SHP77 treated with DMSO at 0.1 percent for 48 hours (cell line): ENCODE data around the gene MVB12B.

Experiments
- DNase-seq: peaks from one replicate; lab custom pipeline; 2025; lab: John Stamatoyannopoulos, UW

The MVB12B gene

DNA sequence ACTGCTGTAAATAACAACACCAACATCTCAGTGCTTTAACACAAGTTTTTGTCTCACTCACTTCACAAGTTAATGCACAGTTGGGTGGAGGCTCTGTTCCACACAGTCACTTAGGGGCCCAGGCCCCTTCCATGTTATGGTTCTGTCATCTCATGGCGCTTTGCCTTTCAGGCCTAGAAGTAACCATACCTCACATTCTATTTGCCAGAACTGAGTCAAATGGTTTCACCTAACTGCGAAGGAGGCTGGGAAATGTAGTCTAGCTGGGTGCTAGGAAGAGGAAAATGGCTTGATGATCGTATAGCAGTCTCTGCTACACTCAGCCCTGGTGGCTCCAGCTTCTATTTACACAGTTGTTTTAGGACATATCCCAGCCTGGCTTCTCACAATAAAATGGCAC is 23.1 kb upstream of the MVB12B start:
- DNase-seq: no peak

DNA sequence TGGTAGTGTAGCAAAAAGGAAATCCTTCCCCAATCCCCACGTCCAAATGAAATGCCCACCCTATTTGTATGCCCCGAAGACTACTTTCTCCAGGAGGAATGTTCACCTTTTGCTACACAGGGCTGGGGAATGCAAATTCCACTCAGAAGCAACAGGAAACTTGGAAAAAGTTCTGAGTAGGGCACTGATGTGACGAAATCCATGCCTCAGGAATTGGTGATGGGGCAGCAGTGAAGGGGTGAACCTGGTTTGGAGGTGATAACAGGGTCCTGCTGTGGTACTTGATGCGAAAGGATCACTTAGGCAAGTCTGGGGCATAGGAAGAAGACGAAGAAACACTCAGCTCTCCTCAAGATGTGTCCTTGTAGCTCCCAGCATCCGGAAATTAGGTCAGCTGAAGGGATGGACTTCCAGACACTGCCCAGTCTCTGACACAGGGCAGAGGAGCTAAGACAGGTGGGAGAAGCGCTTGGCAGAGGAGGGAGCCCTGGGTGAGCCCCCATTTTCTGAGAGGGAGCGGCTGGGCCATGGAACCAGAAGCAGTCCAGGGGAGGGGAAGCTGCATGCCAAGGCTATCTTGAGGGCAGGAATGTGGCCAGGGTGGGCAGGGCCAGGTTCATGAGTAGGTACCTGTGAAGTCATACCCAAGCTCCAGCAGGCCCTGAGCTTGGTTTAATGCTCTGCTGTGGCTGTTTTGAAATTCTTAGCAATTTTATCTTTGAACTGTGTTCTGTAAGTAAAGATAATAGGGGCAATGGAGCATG is 22.2 kb upstream of the MVB12B start:
- DNase-seq: no peak

DNA sequence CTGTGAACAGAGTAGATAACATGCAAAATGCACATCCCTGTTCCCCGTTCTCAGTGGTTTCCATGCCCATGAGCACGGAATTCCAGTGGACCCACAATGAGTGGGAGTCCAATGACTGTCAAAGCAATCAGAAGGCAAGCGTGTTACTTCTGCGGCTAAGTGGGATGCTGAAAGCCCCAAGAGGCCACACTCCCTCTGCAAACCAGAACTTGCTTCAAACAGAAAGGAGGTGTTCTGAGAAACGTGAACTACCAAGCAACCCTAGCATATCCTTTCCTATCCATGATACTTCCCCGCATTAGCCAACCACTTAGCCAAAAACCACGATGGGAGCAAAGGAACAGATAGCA is 21.7 kb upstream of the MVB12B start:
- DNase-seq: no peak

DNA sequence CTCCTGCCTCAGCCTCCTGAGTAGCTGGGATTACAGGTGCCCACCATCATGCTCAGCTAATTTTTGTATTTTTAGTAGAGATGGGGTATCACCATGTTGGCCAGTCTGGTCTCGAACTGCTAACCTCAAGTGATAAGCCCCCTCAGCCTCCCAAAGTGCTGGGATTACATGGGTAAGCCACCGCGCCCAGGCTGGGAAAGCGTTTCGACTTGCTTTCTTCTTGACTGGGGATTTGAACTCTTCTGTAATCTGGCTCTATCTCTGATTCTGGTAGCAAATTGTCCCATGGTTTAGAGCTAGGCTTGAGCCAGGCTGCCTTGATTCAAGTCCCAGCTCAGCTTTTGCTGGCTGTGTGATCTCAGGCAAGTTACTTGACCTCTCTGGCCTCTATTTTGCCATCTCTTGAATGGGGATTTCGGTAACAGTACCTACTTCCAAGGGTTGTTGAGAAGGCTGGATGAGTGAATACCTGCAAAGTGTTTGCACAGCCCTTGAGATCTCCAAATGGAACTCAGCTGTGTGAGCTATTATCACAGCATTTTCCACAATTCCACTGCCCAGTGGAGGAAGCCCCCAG is 20.5 kb upstream of the MVB12B start:
- no peak for DNase-seq

DNA sequence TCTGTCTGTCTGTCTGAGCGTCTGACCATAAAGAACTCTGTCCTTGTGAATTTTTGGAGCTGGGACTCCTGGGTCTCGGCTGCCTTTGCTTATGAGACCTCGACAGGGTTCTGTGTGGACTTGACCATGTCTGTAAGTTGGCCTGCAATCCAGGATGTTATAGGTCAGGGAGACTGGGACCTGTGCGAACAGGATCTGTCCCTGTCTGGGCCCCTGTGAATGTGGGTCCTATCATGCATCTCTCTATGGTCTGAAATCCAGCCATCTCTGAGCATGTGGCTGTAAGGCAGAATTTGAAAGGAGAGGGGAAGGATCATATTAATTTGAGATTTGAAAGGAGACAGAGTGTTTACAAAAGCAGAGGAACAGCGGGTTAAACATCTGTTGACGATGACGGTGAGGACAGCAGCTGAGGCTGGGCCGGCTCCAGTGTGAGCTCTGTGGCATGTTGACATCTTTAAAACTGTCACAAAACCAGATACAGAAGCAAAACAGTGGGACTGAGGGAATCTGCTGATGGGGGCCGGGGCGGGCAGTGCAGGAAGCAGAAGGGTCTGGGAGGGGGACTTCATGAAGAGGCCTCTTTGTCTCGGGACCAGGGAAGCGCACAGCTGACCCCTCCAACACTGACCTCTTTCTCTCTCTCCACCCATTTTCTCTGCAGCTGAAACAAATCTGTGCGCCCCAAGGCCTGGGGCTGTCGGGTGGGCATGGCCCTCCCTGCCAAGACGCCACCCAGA is 19.1 kb upstream of the MVB12B start:
- DNase-seq: no peak

DNA sequence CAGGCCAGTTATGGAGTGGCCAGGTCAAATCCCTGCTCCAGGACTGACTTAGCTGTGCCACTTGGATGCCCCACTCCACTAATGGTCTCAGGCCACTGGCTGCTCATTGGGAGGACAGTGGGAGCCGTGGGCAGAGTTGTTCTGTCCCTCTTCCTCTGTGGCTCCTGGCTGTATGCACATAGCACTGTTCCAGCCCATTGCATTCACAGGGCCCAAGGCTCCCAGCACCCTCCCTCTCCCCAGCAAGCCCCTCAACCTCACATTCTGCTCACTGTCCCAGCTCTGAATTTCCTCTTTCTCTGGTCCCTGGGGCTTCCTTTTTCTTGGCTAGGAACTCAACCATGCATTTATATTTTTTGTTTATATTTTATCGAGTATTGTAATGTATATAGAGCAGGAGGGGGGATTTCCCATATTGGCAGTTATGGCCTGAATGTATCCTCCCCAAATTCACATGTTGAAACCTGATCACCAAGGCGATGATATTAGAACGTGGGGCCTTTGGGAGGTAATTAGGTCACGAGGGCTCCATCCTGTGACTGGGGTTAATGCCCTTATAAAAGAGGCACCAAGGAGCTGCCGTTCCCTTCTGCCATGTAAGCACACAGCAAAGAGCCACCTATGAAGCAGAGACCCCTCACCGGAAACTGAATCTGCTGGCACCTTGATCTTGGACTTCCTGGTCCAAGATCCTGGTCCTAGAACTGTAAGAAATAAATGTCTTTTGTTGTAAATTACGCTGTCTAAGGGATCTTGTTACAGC is 17.0 kb upstream of the MVB12B start:
- no peak for DNase-seq

DNA sequence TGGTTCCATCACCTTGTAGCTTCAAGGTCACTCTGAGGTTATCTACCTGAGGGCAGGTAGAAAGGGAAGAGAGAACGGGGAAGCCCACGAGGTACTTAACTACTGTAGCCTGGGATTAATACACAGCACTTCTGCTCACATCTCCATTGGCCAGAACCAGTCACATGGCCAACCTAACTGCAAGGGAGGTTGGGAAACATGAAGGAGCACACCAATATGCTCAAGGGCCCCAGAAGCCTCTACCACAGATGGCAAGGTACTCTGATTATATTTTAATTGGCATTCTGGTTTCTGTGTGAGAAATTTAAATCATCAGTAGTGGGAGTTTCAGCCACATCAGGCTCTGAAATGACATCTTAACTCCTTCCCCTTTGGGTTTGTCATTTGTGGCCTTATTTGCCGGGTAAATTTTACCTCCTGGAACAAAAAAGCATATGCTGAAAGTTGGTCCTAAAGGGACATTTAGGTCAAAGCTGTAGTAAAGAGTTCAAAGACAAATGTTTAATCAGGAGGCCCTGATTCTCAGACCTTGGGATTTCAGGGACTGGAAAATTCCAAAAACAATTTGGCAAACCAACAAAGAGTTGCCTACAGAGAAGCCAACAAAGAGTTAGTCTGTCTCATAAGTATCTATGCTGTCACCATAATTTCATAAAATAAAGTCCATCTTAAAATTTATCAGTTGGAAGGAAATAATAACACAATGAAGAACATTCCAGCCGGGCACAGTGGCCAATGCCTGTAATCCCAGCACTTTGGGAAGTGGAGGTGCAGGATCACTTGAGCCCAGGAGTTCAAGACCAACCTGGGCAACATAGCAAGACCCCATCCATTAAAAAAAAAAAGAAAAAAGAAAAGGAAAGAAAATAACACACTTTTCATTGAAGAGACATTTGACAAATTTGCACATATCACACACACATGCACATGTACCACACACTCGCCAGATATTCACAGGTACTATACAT is 13.8 kb upstream of the MVB12B start:
- no peak for DNase-seq

DNA sequence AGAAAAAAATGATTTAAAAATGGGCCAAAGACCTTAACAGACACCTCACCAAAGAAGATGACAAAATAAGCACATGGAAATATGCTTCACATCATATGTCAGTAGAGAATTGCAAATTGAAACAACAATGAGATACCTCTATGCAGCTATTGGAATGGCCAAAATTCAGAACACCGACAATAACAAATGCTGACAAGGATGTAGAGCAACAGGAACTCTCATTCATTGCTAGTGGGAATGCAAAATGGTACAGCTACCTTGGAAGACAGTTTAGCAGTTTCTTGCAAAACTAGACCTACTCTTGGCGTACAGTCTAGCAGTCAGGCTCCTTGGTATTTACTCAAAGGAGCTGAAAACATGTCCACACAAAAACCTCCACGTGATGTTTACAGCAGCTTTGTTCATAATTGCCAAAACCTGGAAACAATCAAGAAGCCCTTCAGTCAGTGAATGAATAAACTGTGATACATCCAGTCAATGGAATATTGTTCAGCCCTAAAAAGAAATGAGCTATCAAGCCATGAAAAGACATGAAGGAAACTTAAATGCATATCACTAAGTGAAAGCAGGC is 10.5 kb upstream of the MVB12B start:
- no peak for DNase-seq

DNA sequence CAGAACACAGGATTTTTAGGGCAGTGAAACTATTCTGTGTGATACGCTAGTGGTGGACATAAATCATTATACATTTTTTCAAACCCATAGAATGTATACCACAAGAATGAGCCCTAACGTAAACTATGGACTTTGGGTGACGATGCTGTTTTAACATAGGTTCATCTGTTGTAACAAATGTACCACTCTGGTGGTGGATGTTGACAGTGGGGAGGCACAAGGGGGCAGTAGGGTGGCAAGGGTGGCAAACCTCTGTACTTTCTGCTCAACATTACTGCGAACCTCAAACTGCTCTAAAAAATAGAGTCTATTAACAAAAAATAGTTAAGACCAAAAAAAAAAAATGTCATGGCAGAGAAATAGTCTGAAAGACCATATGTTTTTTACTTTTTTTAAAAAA is 9.1 kb upstream of the MVB12B start:
- no peak for DNase-seq

DNA sequence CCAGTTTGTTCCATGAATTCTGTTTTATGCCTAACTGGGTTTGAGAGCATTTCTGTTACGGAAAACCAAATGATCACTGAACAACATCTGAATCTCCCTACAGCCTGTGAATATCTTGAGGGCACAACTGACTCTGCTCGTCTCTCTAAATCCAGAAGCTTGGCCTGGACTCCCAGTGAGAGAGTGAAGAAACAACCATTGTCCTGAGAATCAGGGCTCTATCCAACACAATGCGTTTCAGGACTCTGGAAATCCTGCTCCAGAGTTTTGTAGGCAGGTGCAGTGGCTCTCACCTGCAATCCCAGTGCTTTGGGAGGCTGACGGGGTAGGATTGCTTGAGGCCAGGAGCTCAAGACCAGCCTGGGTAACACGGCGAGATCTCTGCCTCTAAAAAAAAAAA is 7.8 kb upstream of the MVB12B start:
- no peak for DNase-seq

DNA sequence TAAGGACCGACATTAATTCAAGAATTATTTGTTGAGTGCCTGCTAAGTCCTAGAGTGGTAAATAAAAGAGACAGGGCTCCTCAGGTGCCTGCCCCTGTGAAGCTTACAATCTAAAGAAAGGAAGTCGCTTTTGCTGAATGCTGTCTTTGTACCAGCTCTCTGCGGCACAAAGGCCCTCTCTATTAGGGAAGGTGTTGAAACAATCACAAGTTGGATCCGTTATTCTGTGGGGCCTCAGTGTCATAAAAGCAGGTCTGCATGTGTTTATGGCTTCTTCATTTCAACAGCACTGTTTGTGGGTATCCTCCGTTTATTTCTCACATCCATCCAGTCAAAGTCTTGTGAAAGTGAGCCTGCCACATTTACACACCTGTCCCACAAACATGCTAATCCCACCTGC is 7.0 kb upstream of the MVB12B start:
- no peak for DNase-seq

DNA sequence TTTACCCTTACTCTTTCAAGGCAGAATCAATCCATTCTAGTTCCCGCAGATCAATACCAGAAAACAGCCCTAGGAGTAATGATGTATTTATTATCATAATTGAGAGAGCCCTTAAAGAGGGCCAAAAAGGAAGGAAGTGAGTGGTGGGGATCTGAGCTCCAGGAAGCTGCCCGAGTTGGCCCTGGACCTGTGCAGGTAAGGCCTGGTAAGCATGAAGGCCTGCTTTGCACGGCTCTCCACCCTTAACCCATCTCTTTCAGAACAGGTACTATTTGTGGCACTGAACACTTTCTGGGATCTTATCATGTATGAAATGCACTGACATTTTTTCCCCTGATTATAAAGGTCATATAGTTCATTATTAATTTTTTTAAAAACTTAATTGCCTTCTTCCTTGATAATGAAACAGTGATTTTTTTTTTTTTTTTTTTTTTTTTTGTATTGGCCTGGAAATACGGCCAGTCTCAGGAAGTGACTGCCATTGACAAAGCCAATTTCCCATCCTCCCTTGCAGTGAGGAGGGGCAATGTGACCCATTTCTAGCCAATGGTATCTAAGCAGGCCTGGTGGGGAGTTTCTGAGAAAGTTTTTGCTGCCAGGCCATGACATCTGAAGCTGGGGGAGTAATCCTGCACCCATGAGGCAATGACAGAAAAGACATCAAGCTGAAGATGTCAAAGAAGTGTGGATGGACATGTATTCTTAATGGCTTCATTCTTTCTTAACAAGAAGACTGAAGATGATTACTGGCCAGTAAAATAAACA is 6.3 kb upstream of the MVB12B start:
- DNase-seq: no peak

DNA sequence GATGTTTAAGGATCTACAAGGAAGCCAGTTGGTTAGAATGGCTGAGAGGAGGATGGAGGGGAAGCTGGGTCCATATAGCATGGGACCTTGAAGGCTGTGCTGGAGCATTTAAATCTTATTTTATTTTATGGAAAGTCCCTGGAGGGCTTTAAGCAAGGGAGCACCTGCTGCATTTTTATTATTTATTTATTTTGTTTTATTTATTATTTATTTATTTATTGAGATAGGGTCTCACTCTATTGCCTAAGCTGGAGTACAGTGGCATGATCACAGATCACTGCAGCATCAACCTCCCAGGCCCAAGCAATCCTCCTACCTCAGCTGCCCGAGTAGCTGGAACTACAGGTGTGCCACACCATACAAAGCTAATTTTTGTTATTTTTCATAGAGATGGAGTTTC is 4.9 kb upstream of the MVB12B start:
- DNase-seq: no peak

DNA sequence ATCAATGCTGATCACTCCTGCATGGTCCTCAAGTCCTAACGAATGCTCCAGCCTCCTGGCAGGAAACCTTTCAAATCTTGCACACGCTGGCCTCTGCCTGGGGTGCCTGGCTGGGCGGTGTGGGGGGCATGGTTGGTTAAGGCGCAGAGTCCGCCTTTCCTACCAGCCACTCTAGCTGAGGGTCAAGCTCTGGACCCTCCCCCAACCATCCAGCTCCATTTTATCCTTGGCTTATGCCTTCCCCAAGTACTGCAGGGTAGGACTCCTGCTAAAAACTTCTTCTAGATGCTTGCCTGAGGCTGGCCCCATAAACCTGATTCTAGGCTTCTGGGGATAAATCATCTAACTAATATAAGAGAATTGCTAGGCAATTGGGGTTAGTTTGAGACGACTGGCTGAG is 808 bp upstream of the MVB12B start:
- DNase-seq: no peak

DNA sequence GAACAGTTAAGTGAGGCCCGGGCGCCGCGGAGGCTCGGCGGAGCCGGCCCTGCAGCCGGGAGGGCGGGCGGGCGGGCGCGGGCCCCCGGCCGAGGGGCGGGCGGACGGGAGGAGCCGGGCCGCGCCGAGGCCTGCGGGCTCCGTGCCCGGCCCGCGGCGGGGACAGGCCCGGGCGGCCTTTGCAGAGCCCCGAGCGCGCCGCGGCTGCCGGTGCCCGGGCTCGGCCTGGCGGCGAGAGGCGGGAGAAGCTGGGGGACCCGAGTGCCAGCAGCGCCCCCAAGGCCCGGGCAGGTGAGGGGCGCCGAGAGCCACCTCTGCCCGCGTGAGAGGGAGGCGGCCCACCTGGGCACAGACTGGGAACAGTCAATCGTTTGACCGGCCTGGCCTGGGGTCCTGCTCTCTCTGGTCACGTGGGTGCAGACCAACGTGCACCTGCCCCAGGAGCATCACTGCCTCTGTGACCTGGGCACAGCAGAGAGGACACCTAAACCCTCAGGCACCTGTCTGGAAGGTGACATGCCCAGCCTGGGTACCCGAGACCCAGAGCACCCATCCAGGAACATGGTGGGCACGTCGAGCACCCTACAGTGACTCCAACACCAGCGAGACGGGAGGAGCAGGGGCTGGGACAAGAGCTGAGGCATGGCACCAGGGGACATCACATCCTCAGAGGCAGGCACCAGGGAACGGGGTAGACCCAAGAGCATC is 531 bp downstream of the MVB12B start:
- DNase-seq: no peak

DNA sequence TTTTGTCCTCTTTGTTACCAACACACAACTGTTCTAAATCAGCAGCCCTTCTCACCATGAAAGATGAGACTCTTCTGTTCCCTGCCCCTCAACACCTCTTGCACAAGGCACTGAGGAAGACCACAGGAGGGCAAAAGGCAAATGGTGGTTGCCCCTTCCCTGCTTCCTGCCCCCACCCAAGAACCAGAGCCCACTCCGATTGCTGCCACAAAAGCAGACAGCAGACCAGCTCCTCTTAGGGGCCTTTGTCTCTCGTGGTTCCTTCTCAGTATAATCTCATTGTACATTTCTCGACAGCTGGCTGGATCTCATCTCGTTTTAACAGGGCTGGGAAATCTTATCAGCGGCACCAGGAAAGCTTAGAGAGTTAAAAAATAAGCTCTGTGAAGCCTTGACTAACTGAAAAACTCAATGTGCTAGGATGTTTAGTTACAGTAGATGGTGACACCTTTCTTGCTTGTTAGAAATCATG is 1.1 kb downstream of the MVB12B start:
- DNase-seq: no peak

DNA sequence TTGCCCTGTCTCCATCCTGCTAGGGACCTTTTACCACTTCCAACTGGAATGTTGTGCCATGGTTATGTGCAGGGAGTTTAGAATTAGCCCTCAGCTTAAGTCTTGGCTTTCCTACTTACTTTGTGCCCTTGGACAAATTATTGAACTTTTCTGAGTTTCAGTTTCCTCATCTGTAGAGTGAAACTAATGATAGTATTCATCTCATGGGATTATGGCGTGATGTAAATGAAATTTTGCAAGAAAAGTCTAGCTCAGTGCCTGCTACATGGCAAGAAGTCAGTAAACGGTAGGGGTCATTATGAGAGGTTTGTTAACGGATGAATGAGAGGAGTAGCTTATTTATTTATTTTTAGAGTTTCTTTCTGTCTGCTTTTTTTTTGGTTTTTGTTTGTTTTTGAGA is 1.8 kb downstream of the MVB12B start:
- DNase-seq: no peak

DNA sequence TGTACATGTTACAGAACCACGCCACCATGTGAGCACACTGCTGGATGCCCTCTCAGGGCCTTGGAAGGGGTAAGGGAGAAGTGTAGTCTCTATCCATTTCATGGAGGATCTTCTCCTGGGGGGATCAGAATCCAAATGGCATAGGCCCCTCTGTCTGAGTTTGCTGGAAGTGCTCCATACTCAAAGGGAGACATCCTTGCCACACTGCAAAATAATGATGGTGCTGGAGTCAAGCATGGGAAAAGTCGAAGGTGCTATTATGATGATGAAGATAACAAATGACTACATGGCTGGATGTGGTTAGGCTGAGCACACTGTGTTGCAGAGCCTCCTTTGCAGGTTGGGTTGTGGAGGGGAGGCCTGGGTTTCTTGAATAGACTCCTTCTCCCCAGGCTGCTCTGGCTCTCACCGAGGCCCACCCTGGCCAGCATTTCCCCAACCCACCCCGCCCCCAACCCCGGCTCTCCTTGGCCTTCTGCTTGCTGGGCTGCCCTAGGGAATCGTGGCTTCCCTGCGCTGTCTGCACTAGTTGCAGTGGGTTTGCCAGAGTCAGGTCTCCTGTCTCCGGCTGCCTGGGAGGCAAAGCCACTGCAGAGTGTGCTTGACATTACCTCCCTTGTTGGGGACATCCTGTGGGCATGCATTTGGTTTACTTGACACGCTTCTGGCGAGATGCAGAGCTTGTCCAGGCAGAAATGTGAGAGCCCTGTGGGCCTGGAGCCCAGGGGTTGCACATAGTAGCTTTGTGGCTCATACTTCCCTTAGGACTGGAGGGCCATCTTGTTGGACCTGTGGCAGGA is 3.0 kb downstream of the MVB12B start:
- DNase-seq: no peak

DNA sequence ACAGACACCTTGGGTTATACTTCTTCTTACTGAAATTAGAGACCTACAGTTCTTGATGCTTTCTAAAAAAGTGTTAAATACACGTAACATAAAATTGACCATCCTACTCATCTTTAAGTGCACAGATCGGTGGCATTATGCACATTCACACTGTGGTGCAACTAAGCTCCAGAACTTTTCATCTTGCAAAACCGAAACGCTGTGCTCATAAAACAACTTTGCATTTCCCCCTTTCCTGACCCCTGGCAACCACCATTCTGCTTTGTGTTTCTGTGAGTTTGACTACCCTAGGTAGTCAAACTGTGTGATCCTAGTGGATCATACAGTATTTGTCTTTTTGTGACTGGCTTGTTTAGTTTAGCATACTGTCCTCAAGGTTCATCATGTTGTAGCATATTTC is 3.9 kb downstream of the MVB12B start:
- no peak for DNase-seq
